ENCODE results near the gene GRHL1. TPM values are rescaled to one million over a fixed set of nuclear protein-coding genes. Genes with fewer than 3 reads are reported as not detected.
A peak's percentile ranks its signal among the peaks of the same experiment; 100 is the strongest.

GRHL1 gene
- total RNA-seq, 3 donors from 2014 or later = 0.41 to 2.0 (median 1.9) TPM

GRCh38 chr2:9974343-9974742, 22.9 kb downstream of the GRHL1 start:
- Histone ChIP-seq H3K4me3 (no peak overlapping the region), H3K4me1 (ENCODE audit: low read depth) (no peaks in the 10 kb centered on the region), H3K36me3 (ENCODE audit: low read depth) (no peaks in the 10 kb centered on the region), H3K9me3 (no peaks in the 10 kb centered on the region)
- ATAC-seq (no peak), DNase-seq (no peak)
- no peak for TF ChIP-seq CTCF (IDR thresholded peaks at IDR 0.05)
- intact Hi-C loops (cut with DNase I, micrococcal nuclease) = no loop called here

- no peaks in the 10 kb centered on the region for H3K9me3 ChIP-seq
- DNase-seq (no peak), ATAC-seq (peak; percentile 51)
- no peaks in the 10 kb centered on the region for H3K4me1 ChIP-seq (ENCODE audit: low read depth)
- H3K4me3 ChIP-seq = no peak overlapping the region
- intact Hi-C loops (cut with DNase I, micrococcal nuclease) = no loop called here
- TF ChIP-seq CTCF (IDR thresholded peaks at IDR 0.05) = no peak
- no peaks in the 10 kb centered on the region for H3K36me3 ChIP-seq (ENCODE audit: low read depth)
Measured at GRCh38 chr2:9975328-9975727, 23.8 kb downstream of the GRHL1 start.

- H3K9me3 ChIP-seq = no peaks in the 10 kb centered on the region
- no peaks in the 10 kb centered on the region for H3K4me1 ChIP-seq (ENCODE audit: low read depth)
- intact Hi-C loops (cut with DNase I, micrococcal nuclease) = no loop called here
- no peak for TF ChIP-seq CTCF (IDR thresholded peaks at IDR 0.05)
- DNase-seq (no peak), ATAC-seq (peak; percentile 69)
- no peak overlapping the region for H3K4me3 ChIP-seq
- no peaks in the 10 kb centered on the region for H3K36me3 ChIP-seq (ENCODE audit: low read depth)
Measured at GRCh38 chr2:9975805-9976447, 24.4 kb downstream of the GRHL1 start.

GRCh38 chr2:9979977-9980376, 28.5 kb downstream of the GRHL1 start:
- Histone ChIP-seq H3K4me3 (no peak overlapping the region), H3K4me1 (ENCODE audit: low read depth) (peaks cover 6% of the 10 kb centered on the region), H3K9me3 (no peaks in the 10 kb centered on the region), H3K36me3 (ENCODE audit: low read depth) (no peaks in the 10 kb centered on the region)
- no peak for TF ChIP-seq CTCF (IDR thresholded peaks at IDR 0.05)
- intact Hi-C loops (cut with DNase I, micrococcal nuclease) = loop anchor here (5.0 to 10.0 kb wide), 2 partner anchors 65 to 67 kb away; partner anchors contain the start of gene KLF11 (in 1 of the 2)
- no peak for ATAC-seq
- peak in 1 of 3 donors; percentile 38 for DNase-seq

GRCh38 chr2:9980520-9980919, 29.0 kb downstream of the GRHL1 start:
- Histone ChIP-seq H3K36me3 (ENCODE audit: low read depth) (no peaks in the 10 kb centered on the region), H3K4me3 (no peak overlapping the region), H3K4me1 (ENCODE audit: low read depth) (peaks cover 8% of the 10 kb centered on the region), H3K9me3 (no peaks in the 10 kb centered on the region)
- DNase-seq (no peak), ATAC-seq (no peak)
- intact Hi-C loops (cut with DNase I, micrococcal nuclease) = loop anchor here (5.0 to 10.0 kb wide), 2 partner anchors 64 to 67 kb away; partner anchors contain the start of gene KLF11 (in 1 of the 2)
- no peak for TF ChIP-seq CTCF (IDR thresholded peaks at IDR 0.05)

Data from mucosa of descending colon (tissue), 3 donors.